Psoas muscle (tissue), 8 donors: ENCODE measurements around the gene GNAT3. TPM values are rescaled to one million over a fixed set of nuclear protein-coding genes. Genes with fewer than 3 reads are reported as not detected.

ENCODE experiments used
- ATAC-seq, 4 donors: fragments of 200-7000 bp; cut with Tn5 transposase; one replicate each; pipeline ENCODE4 v1.9.1; 2020; ENCODE audit warnings: moderate library complexity in 3 of 4, mild to moderate bottlenecking in 2 of 4
- DNase-seq, 2 donors: peaks; one replicate each; pipeline ENCODE4 v3.0.0-alpha.2; 2020
- H3K27ac ChIP-seq: fragments of 200-600 bp; one replicate; pipeline ENCODE4 v1.8.0; 2022
- H3K27me3 ChIP-seq, 3 donors: fragments of 200-600 bp in 1 of 3; one replicate each; pipeline versions ENCODE4 v1.6.1 to v1.8.0; 2013 to 2022; ENCODE audit warnings: low read length in 2 of 3, mild to moderate bottlenecking in 2 of 3, moderate library complexity in 1 of 3; ENCODE audit not compliant: insufficient read depth in 3 of 3
- H3K36me3 ChIP-seq, 2 donors: fragments of 200-600 bp in 1 of 2; one replicate each; pipeline versions ENCODE4 v1.6.1 to v1.8.0; 2013 to 2022; ENCODE audit warnings: low read depth in 1 of 2, mild to moderate bottlenecking in 1 of 2, moderate library complexity in 1 of 2; ENCODE audit not compliant: insufficient read depth in 1 of 2
- H3K4me1 ChIP-seq: fragments of 200-600 bp; one replicate; pipeline ENCODE4 v1.8.0; 2022
- H3K4me3 ChIP-seq: fragments of 200-600 bp; one replicate; pipeline ENCODE4 v1.8.0; 2022; ENCODE audit warnings: mild to moderate bottlenecking
- H3K9me3 ChIP-seq: fragments of 200-600 bp; one replicate; pipeline ENCODE4 v1.8.0; 2022
- whole genome bisulfite sequencing, 3 donors: extraction: QIAGEN DNeasy Blood & Tissue Kit; methylation state at CpG; one replicate each; pipeline versions ENCODE4 v1.1.6 to v1.1.7; 2013; 5-methylcytosine and 5-hydroxymethylcytosine counted together
- intact Hi-C, 2 donors: fragments of 100-400 bp; cut with DNase I; formaldehyde crosslinking; loops; one replicate each; pipeline versions ENCODE4 v1.11.0 to v1.14.2; 2022
- polyA plus RNA-seq, 3 donors: library from polyadenylated mRNA; stranded (reverse); fragments of 200-250 nt; gene quantifications; one replicate each; pipeline ENCODE4 v1.2.3, GENCODE V29; 2013
- total RNA-seq, 4 donors: library from RNA; stranded (reverse); fragmentation: NEBNext Ultra II Directional in 2 of 4; extraction: Animal tissue kit (Norgen Biotek cat#: 25700) in 2 of 4; gene quantifications; one replicate each; pipeline versions ENCODE4 v1.2.1 to v1.2.4, GENCODE V29; 2021 to 2023
- TF ChIP-seq, protein P1 (sequence below): fragments of 200-600 bp; IDR thresholded peaks from one replicate; pipeline ENCODE4 v1.8.0; 2022; ENCODE audit warnings: antibody characterized with exemption
- donor health status: healthy with polysubstance abuse.
- donor health status: DM: no; HTN: no; CAD: no; lungs with moderate emphysema.
- donor health status: Bipolar disorder and iron deficiency.
- donor health status: healthy.
- donor health status: DM: yes; HTN: yes; CAD: no.
- donor health status: DM: no; HTN: no; CAD: no.
- donor health status: DM: no; HTN: no; CAD: no.
- donor health status: DM: yes; HTN: yes; CAD: no.

GNAT3 gene
- total and polyA plus RNA-seq, 7 donors, result not detected

DNA sequence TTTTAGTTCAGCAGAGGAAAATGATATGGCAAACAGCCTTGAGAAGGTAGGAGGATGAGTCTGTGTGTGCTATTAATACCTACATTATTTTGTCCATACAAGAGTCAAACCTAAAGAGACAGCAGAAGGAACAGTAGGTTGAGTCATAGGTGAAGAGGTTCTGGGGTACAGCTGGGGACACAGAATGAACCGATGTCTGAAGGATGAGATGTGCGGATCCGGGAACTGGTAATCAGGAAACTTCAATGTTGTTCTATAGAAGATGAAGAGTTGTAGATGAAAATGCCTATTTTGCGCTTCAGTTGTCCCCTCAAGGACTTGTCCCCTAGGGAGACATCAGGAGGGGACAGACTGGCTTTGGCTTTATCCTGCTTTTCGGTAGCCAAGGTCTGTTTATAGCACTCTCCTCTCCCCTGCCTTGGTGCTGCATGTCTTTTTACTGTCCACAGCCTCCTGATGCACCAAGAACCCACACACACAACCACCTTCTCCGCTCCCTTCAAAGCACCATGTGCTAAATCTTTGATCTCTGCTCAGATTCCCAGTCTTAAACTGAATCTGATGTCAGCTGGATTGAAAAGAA, 94.6 kb downstream of the GNAT3 start:
- no peaks in the 10 kb centered on the region for H3K4me1 ChIP-seq
- H3K27ac ChIP-seq, result no peak overlapping the region
- no peaks in the 10 kb centered on the region for H3K9me3 ChIP-seq
- ATAC-seq (no peak), DNase-seq (no peak)
- no peaks in the 10 kb centered on the region for H3K27me3 ChIP-seq
- TF ChIP-seq, protein P1, sequence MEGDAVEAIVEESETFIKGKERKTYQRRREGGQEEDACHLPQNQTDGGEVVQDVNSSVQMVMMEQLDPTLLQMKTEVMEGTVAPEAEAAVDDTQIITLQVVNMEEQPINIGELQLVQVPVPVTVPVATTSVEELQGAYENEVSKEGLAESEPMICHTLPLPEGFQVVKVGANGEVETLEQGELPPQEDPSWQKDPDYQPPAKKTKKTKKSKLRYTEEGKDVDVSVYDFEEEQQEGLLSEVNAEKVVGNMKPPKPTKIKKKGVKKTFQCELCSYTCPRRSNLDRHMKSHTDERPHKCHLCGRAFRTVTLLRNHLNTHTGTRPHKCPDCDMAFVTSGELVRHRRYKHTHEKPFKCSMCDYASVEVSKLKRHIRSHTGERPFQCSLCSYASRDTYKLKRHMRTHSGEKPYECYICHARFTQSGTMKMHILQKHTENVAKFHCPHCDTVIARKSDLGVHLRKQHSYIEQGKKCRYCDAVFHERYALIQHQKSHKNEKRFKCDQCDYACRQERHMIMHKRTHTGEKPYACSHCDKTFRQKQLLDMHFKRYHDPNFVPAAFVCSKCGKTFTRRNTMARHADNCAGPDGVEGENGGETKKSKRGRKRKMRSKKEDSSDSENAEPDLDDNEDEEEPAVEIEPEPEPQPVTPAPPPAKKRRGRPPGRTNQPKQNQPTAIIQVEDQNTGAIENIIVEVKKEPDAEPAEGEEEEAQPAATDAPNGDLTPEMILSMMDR, result no peak
- H3K36me3 ChIP-seq, result no peaks in the 10 kb centered on the region
- 79 to 84% (median 80%) methylated on average over 6 of the region's 6 CpGs for WGBS, 3 donors
- intact Hi-C loops, result no loop called here
- no peak overlapping the region for H3K4me3 ChIP-seq

DNA sequence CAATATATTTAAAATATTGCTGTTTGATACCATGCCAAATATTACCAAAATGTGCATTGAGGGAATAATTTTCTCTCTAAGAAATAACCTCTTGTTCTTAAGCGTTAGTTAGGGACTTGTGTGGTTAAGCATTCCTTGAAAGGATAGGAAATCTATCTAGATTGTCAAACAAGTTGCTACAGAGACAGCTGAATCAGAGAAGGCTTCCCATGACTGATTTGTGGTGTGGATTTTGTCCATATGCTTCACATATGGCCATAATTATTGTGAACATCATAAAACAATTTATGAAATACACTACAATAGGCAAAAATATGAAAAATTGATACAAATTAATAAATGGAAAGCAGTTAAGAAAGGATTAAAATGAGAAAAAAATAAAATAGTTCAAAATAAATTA, 96.3 kb downstream of the GNAT3 start:
- intact Hi-C loops, result no loop called here
- Histone ChIP-seq H3K9me3 (no peaks in the 10 kb centered on the region), H3K27me3 (no peaks in the 10 kb centered on the region), H3K4me1 (no peaks in the 10 kb centered on the region), H3K27ac (no peak overlapping the region), H3K4me3 (no peak overlapping the region), H3K36me3 (no peaks in the 10 kb centered on the region)
- TF ChIP-seq, protein P1, result no peak
- 63 to 71% (median 69%) methylated on average over 1 of the region's 1 CpG for WGBS, 3 donors
- DNase-seq, result no peak
- ATAC-seq, result no peak

DNA sequence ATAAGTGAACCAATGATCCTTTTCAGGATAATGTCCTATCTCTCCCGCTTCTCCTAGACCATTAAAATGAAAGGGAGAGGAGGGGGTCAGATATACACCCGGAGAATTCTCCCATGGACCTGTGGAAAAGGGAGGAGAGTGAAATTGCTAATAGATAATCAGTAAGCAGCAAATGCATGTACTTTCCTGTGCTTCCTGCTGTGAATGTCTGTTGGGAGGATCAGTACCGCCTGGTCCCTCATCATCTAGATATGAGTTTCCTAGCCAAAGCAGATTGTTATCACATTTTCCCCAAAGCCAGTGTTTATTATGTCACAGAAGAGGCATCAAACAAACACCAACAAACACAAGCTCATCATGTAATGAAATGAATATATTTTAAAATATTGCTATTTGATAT, 96.8 kb downstream of the GNAT3 start:
- ATAC-seq (no peak), DNase-seq (no peak)
- 85 to 90% (median 88%) methylated on average over 3 of the region's 3 CpGs for WGBS, 3 donors
- intact Hi-C loops, result no loop called here
- TF ChIP-seq, protein P1, result no peak
- Histone ChIP-seq H3K4me1 (no peaks in the 10 kb centered on the region), H3K9me3 (no peaks in the 10 kb centered on the region), H3K27me3 (no peaks in the 10 kb centered on the region), H3K36me3 (no peaks in the 10 kb centered on the region), H3K27ac (no peak overlapping the region), H3K4me3 (no peak overlapping the region)

DNA sequence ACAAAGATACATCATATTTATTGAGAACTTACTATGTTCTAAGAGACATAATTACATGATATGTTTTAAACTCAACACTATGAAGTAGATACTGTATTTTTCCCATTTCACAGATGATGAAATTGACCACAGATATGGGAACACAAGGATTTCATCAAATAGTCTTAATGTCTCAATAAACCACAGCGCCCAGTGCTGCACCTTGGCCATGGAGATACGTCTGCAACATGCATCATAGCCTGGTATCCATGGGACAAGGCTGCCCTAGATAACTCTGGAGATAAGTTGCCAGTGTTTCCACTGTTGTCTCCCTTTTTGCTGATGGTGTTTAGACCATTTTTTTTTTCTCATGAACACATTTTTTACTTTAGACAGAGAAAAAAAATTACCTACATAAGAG, 97.5 kb downstream of the GNAT3 start:
- WGBS, 3 donors, result 89 to 100% (median 94%) methylated on average over 2 of the region's 2 CpGs
- ATAC-seq (no peak), DNase-seq (no peak)
- TF ChIP-seq, protein P1, result no peak
- H3K4me1 ChIP-seq, result no peaks in the 10 kb centered on the region
- H3K27ac ChIP-seq, result no peak overlapping the region
- no peaks in the 10 kb centered on the region for H3K36me3 ChIP-seq
- H3K27me3 ChIP-seq, result no peaks in the 10 kb centered on the region
- intact Hi-C loops, result no loop called here
- no peaks in the 10 kb centered on the region for H3K9me3 ChIP-seq
- H3K4me3 ChIP-seq, result no peak overlapping the region

DNA sequence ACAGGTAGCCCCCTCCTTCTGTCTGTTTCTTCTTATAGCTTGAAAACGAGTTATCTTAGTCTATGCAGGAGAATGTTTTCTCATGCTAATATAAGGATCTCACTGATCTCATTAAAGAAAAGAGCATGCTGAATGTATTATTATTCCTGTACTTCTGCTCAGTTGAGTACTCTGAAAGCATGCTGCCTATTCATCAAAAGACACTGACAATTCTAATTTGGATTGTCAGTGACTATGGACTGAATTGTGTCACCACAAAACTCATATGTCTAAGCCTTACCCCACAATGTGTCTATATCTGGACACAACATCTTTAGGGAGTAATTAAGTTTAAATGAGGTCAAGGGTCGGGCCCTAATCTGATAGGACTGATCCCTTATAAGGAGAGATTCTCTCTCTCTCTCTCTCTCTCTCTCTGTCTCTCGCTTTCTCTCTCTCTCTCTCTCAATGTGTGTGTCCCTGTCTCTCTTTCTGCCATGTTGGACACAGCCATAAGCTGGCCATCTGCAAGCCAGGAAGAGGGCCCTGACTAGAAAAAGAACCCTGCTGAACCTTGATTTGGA, 98.4 kb downstream of the GNAT3 start:
- WGBS, 3 donors, result 71 to 92% (median 75%) methylated on average over 3 of the region's 3 CpGs
- DNase-seq (no peak), ATAC-seq (no peak)
- no peaks in the 10 kb centered on the region for H3K4me1 ChIP-seq
- intact Hi-C loops, result no loop called here
- H3K36me3 ChIP-seq, result no peaks in the 10 kb centered on the region
- H3K27ac ChIP-seq, result no peak overlapping the region
- H3K27me3 ChIP-seq, result no peaks in the 10 kb centered on the region
- TF ChIP-seq, protein P1, result no peak
- no peak overlapping the region for H3K4me3 ChIP-seq
- H3K9me3 ChIP-seq, result no peaks in the 10 kb centered on the region
